Tibial nerve (tissue), 4 donors: Measurements from ENCODE around the gene AGFG2.

ENCODE experiments used
- EP300 ChIP-seq, 2 donors: sonication (generic); formaldehyde crosslinking; IDR thresholded peaks; one replicate each; pipeline ENCODE4 v1.6.1; 2017; ENCODE audit warnings: antibody characterized with exemption in 2 of 2, mild to moderate bottlenecking in 1 of 2
- TF ChIP-seq, protein P1 (sequence below), 5 experiments: fragments of 200-600 bp in 3 of 5; fragments of 450-650 bp in 2 of 5; sonication (generic) in 3 of 5; IDR thresholded peaks; one replicate each; pipeline ENCODE4 v1.5.1; 2016 to 2019; ENCODE audit warnings: antibody characterized with exemption in 5 of 5, mild to moderate bottlenecking in 3 of 5, moderate library complexity in 2 of 5

DNA sequence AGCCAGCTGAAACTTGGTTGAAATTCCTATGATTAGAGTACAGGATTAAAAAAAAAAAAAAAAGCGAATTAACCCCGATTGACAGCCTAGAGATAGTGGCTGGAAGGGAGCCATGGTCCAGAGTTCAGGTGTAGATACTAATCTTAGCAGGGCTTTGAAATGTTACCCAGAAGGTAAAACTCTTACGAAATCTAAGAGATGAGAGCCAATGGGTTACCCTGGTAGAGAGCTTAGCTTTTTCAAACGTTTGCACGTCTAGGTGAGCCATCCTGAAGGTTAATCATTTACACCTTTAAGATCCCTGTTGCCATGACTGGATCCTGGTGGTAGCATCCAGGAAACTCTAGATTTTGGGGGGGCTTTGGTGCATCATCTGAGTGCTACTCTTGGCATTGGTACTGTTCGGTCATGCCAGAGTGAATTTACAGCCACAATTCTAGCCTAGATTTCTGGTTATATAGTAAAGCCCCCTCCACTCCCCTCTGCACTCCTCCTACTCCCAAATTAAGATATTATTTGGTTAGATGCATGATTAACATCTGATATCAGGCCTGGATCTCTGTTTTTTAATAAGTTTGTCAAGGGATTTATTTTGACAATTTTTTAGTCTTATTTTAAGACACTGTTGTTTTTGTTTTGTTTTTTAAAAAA is 1.2 kb downstream of the AGFG2 start:
- TF ChIP-seq, protein P1, sequence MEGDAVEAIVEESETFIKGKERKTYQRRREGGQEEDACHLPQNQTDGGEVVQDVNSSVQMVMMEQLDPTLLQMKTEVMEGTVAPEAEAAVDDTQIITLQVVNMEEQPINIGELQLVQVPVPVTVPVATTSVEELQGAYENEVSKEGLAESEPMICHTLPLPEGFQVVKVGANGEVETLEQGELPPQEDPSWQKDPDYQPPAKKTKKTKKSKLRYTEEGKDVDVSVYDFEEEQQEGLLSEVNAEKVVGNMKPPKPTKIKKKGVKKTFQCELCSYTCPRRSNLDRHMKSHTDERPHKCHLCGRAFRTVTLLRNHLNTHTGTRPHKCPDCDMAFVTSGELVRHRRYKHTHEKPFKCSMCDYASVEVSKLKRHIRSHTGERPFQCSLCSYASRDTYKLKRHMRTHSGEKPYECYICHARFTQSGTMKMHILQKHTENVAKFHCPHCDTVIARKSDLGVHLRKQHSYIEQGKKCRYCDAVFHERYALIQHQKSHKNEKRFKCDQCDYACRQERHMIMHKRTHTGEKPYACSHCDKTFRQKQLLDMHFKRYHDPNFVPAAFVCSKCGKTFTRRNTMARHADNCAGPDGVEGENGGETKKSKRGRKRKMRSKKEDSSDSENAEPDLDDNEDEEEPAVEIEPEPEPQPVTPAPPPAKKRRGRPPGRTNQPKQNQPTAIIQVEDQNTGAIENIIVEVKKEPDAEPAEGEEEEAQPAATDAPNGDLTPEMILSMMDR (IDR thresholded peaks at IDR 0.05) = no peak
- TF ChIP-seq EP300 (IDR thresholded peaks at IDR 0.05) = no peak
